Esophagus squamous epithelium (tissue), 5 donors: ENCODE measurements around the gene FAAP20. TPM values are rescaled to one million over a fixed set of nuclear protein-coding genes. Genes with fewer than 3 reads are reported as not detected.

Experiments
- DNase-seq: peaks from one replicate; lab custom pipeline; 2025; lab: John Stamatoyannopoulos, UW
- H3K27ac ChIP-seq, 4 donors: fragments of 200-600 bp; sonication (generic); one replicate each; pipeline ENCODE4 v1.5.1; 2016 to 2019; ENCODE audit warnings: mild to moderate bottlenecking in 1 of 4
- H3K27me3 ChIP-seq, 4 donors: fragments of 200-600 bp; sonication (generic); 1 replicate in 3 of 4; 2 replicates in 1 of 4; pipeline versions ENCODE4 v1.5.1 to v1.6.0; 2017 to 2021; ENCODE audit warnings: antibody characterized with exemption in 1 of 4
- H3K36me3 ChIP-seq, 3 donors: fragments of 200-600 bp; sonication (generic); one replicate each; pipeline ENCODE4 v1.5.1; 2016 to 2019
- H3K4me1 ChIP-seq, 3 donors: fragments of 200-600 bp; sonication (generic); one replicate each; pipeline ENCODE4 v1.5.1; 2017 to 2019
- H3K4me3 ChIP-seq, 4 donors: fragments of 200-600 bp; sonication (generic); 1 replicate in 3 of 4; 2 replicates in 1 of 4; pipeline ENCODE4 v1.5.1; 2016 to 2019; ENCODE audit warnings: mild to moderate bottlenecking in 2 of 4, moderate library complexity in 1 of 4
- H3K9me3 ChIP-seq, 3 donors: fragments of 200-600 bp; sonication (generic); one replicate each; pipeline ENCODE4 v1.5.1; 2016 to 2019
- CTCF ChIP-seq, 6 experiments: fragments of 450-650 bp in 4 of 6; fragments of 200-600 bp in 2 of 6; sonication (generic) in 2 of 6; IDR thresholded peaks; one replicate each; pipeline ENCODE4 v1.5.1; 2016 to 2019; ENCODE audit warnings: antibody characterized with exemption in 6 of 6, mild to moderate bottlenecking in 4 of 6, moderate library complexity in 4 of 6
- POLR2A ChIP-seq, 4 donors: fragments of 450-650 bp; IDR thresholded peaks; one replicate each; pipeline ENCODE4 v1.6.1; 2017; ENCODE audit warnings: antibody characterized with exemption in 4 of 4, mild to moderate bottlenecking in 4 of 4, moderate library complexity in 3 of 4
- WGBS, 2 donors: methylation state at CpG; one replicate each; pipeline ENCODE4 v1.1.5; 2018; 5-methylcytosine and 5-hydroxymethylcytosine counted together
- intact Hi-C: fragments of 100-400 bp; cut with DNase I; formaldehyde crosslinking; loops from one replicate; pipeline ENCODE4 v1.15.0; 2022
- total RNA-seq, 4 donors: library from RNA; depleted of rRNA; stranded (reverse); fragments of >200 nt; gene quantifications; one replicate each; pipeline ENCODE4 v1.1.0, GENCODE V29; 2016
- donor health status: DM: yes; HTN: yes; CAD: no.

Gene FAAP20
- total RNA-seq, 4 donors from 2014 or later = 8.6 to 22.5 (median 18.1) TPM

GRCh38 chr1:2179283-2180013, 15.1 kb downstream of the FAAP20 start:
- Histone ChIP-seq H3K27me3 (no peaks in the 10 kb centered on the region), H3K36me3 (peaks cover 0 to 54% (median 0%) of the 10 kb centered on the region in 3 donors), H3K27ac (no peak overlapping the region), H3K4me1 (peaks cover 0 to 7% (median 2%) of the 10 kb centered on the region in 3 donors), H3K9me3 (no peaks in the 10 kb centered on the region), H3K4me3 (no peak overlapping the region)
- DNase-seq = no peak
- WGBS, 2 donors = 80 to 88% methylated on average over 8 to 16 of the region's 28 CpGs
- intact Hi-C loops = no loop called here
- TF ChIP-seq CTCF (IDR thresholded peaks at IDR 0.05) = no peak
- TF ChIP-seq POLR2A (IDR thresholded peaks at IDR 0.05) = no peak

DNA sequence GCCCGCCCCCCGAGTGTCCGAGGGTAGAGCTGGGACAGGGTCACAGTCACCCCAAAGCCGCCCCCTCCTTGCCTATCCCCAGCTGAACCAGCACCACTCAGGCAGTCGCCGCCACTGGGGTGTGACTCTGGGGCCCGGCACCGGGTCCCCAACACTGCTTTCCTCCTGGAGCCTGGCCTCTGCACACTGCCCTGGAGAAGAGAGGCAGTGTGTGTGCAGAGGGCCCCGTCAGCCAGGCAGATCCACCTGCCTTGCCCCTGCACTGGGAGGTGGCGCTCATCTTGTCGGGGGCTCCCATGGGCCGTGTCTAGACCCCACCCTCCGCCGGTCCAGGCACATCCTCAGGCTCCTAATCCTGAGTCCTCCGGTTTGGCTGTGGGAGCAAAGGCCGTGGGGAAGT, 15.7 kb downstream of the FAAP20 start:
- H3K36me3 ChIP-seq = peaks cover 0 to 48% (median 0%) of the 10 kb centered on the region in 3 donors
- peaks cover 0 to 13% (median 8%) of the 10 kb centered on the region in 3 donors for H3K4me1 ChIP-seq
- no peaks in the 10 kb centered on the region for H3K9me3 ChIP-seq
- intact Hi-C loops = no loop called here
- 90 to 93% methylated on average over 3 to 8 of the region's 16 CpGs for WGBS, 2 donors
- no peak for DNase-seq
- no peaks in the 10 kb centered on the region for H3K27me3 ChIP-seq
- TF ChIP-seq POLR2A (IDR thresholded peaks at IDR 0.05) (no peak), CTCF (IDR thresholded peaks at IDR 0.05) (no peak)
- H3K4me3 ChIP-seq = no peak overlapping the region
- no peak overlapping the region for H3K27ac ChIP-seq

DNA sequence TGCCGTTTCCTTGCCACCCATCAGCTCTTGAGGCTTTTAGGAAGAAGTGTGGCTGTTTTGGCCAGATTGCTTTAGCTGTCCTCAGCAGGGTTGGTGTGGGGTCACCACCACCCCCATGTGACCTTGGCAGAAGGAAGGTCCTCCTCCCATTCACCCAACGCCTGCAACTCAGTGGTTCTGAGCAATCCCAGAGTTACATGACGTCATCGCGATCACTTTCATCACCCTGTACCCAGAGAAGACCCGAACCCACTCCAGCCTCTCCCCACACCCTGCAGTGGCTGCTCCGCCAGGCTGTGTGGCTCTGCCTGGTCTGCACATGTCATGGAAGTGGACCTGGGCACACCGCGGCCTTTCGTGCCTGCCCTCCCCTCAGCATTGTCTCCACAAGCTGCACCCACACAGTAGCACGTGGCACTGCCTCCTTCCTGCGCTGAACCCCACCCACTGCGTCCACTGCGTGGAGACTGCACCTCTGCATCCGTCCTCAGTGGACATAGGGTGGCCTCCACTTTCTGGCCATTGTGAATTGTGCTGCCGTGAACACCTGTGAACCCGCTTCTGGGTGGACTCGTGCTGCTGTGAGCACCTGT, 16.5 kb downstream of the FAAP20 start:
- peaks cover 0 to 14% (median 8%) of the 10 kb centered on the region in 3 donors for H3K4me1 ChIP-seq
- intact Hi-C loops = no loop called here

GRCh38 chr1:2177541-2177940, 17.0 kb downstream of the FAAP20 start:
- no peak for DNase-seq
- H3K27ac ChIP-seq = no peak overlapping the region
- H3K4me3 ChIP-seq = no peak overlapping the region
- peaks cover 0 to 14% (median 8%) of the 10 kb centered on the region in 3 donors for H3K4me1 ChIP-seq
- TF ChIP-seq CTCF (IDR thresholded peaks at IDR 0.05) = no peak
- TF ChIP-seq POLR2A (IDR thresholded peaks at IDR 0.05) = no peak
- no peaks in the 10 kb centered on the region for H3K9me3 ChIP-seq
- WGBS, 2 donors = 96% methylated on average over 4 to 7 of the region's 21 CpGs
- H3K36me3 ChIP-seq = peaks cover 0 to 46% (median 0%) of the 10 kb centered on the region in 3 donors
- intact Hi-C loops = no loop called here
- no peaks in the 10 kb centered on the region for H3K27me3 ChIP-seq

More for the DNA sequence above, 16.5 kb downstream of the FAAP20 start:
- DNase-seq = no peak
- Histone ChIP-seq H3K27ac (no peak overlapping the region), H3K9me3 (no peaks in the 10 kb centered on the region), H3K27me3 (no peaks in the 10 kb centered on the region), H3K4me3 (no peak overlapping the region), H3K36me3 (peaks cover 0 to 46% (median 0%) of the 10 kb centered on the region in 3 donors)
- TF ChIP-seq POLR2A (IDR thresholded peaks at IDR 0.05) (no peak), CTCF (IDR thresholded peaks at IDR 0.05) (no peak)
- 86 to 92% methylated on average over 9 to 17 of the region's 18 CpGs for WGBS, 2 donors

DNA sequence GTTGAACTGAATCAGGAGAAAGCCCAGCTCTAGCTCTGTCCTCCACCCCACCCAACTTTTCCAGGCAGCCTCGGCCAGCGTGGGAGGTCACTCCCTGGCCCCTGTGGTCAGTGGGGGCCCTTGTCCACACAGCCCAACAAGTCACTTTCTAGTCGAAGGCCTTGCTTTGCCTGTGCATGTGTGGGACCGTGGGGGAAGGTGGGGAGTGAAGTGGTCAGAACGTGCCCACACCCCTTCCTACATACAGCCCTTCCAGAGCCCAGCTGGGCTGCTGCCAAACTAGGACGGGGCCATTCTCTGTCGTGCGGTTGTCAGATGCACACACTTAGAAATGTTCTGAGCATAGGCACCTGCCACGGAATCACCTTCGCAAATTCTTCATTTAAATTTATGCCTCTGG, 18.0 kb downstream of the FAAP20 start:
- H3K27ac ChIP-seq = no peak overlapping the region
- 77 to 86% methylated on average over 2 to 8 of the region's 10 CpGs for WGBS, 2 donors
- H3K9me3 ChIP-seq = no peaks in the 10 kb centered on the region
- peaks cover 0 to 14% (median 8%) of the 10 kb centered on the region in 3 donors for H3K4me1 ChIP-seq
- no peaks in the 10 kb centered on the region for H3K27me3 ChIP-seq
- TF ChIP-seq CTCF (IDR thresholded peaks at IDR 0.05) (no peak), POLR2A (IDR thresholded peaks at IDR 0.05) (no peak)
- H3K36me3 ChIP-seq = peaks cover 0 to 55% (median 0%) of the 10 kb centered on the region in 3 donors
- no peak for DNase-seq
- no peak overlapping the region for H3K4me3 ChIP-seq
- intact Hi-C loops = no loop called here
